Vagina (tissue), 2 donors: ENCODE data around the gene C3orf20.
"Not testable (repeated sequence)": the region's sequence is repeated elsewhere in the genome, so short reads cannot be mapped to it uniquely, and the experiment has no call there.

ENCODE experiments used
- POLR2A ChIP-seq, 2 donors: fragments of 450-650 bp; IDR thresholded peaks; one replicate each; pipeline ENCODE4 v1.6.1; 2017; ENCODE audit warnings: antibody characterized with exemption in 2 of 2, mild to moderate bottlenecking in 2 of 2, moderate library complexity in 2 of 2
- TF ChIP-seq, protein P1 (sequence below), 3 experiments: fragments of 450-650 bp in 2 of 3; fragments of 200-600 bp in 1 of 3; sonication (generic) in 1 of 3; IDR thresholded peaks; one replicate each; pipeline ENCODE4 v1.5.1; 2017 to 2019; ENCODE audit warnings: antibody characterized with exemption in 3 of 3, mild to moderate bottlenecking in 2 of 3, moderate library complexity in 2 of 3

DNA sequence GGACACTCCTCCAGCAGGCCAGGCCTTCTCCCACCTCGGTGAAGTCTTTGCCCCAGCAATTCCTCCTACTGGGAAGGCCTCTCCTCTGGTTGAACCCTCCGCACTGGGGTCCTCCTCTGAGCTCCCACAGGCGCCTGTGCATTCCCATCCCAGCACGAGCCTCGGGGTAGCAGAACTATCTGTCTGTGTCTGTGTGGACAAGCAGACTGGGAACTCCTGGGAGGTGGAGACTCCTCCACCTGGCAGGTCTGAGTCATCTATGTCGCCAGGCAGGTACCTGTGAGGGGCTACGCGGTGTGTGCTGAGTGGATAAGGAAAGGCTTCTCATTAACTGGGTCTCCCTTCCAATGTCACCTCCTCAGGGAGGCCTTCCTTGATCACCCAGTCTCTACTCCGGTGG, 134.7 kb downstream of the C3orf20 start:
- TF ChIP-seq, protein P1, sequence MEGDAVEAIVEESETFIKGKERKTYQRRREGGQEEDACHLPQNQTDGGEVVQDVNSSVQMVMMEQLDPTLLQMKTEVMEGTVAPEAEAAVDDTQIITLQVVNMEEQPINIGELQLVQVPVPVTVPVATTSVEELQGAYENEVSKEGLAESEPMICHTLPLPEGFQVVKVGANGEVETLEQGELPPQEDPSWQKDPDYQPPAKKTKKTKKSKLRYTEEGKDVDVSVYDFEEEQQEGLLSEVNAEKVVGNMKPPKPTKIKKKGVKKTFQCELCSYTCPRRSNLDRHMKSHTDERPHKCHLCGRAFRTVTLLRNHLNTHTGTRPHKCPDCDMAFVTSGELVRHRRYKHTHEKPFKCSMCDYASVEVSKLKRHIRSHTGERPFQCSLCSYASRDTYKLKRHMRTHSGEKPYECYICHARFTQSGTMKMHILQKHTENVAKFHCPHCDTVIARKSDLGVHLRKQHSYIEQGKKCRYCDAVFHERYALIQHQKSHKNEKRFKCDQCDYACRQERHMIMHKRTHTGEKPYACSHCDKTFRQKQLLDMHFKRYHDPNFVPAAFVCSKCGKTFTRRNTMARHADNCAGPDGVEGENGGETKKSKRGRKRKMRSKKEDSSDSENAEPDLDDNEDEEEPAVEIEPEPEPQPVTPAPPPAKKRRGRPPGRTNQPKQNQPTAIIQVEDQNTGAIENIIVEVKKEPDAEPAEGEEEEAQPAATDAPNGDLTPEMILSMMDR (IDR thresholded peaks at IDR 0.05) = not testable (repeated sequence)
- not testable (repeated sequence) for TF ChIP-seq POLR2A (IDR thresholded peaks at IDR 0.05)
